ENCODE measurements around the gene SDR42E2.

DNA sequence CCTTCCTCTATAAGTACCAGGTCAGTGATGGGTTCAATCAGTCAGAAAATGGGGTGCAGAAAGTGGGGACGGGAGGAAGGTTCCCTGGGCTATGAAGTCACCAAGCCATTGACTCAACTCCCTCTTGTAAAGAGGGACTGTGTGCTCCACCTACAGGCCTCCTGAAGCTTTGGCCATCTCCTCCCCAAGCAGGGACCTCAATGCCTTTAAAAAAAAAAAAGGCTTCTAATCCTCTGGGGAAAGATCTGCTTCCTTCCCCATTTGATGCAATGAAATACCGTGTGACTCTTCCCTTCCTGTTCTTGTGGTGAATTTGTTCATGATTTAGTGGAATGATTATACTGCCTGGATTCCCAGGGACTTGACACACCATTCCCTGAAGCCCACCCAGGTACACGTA, 39.2 kb upstream of the SDR42E2 start:
- TF ChIP-seq, protein P1, sequence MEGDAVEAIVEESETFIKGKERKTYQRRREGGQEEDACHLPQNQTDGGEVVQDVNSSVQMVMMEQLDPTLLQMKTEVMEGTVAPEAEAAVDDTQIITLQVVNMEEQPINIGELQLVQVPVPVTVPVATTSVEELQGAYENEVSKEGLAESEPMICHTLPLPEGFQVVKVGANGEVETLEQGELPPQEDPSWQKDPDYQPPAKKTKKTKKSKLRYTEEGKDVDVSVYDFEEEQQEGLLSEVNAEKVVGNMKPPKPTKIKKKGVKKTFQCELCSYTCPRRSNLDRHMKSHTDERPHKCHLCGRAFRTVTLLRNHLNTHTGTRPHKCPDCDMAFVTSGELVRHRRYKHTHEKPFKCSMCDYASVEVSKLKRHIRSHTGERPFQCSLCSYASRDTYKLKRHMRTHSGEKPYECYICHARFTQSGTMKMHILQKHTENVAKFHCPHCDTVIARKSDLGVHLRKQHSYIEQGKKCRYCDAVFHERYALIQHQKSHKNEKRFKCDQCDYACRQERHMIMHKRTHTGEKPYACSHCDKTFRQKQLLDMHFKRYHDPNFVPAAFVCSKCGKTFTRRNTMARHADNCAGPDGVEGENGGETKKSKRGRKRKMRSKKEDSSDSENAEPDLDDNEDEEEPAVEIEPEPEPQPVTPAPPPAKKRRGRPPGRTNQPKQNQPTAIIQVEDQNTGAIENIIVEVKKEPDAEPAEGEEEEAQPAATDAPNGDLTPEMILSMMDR (conservative IDR thresholded peaks at IDR 0.05): no peak; the same call in 1 of the 2 replicates
- no peak for TF ChIP-seq ZFX (IDR thresholded peaks at IDR 0.05)

Measured in C4-2B (cell line).